ENCODE results near the gene PEF1. TPM values are rescaled to one million over a fixed set of nuclear protein-coding genes. Genes with fewer than 3 reads are reported as not detected.

PEF1 gene, protein sequence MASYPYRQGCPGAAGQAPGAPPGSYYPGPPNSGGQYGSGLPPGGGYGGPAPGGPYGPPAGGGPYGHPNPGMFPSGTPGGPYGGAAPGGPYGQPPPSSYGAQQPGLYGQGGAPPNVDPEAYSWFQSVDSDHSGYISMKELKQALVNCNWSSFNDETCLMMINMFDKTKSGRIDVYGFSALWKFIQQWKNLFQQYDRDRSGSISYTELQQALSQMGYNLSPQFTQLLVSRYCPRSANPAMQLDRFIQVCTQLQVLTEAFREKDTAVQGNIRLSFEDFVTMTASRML
- 48.6 to 53.0 TPM (median 52.0 TPM) in 3 replicates for total RNA-seq
- long read RNA-seq, transcript PEF1-201 (5 exons, 1,629 nt), result major isoform, 89 of 105 reads
- long read RNA-seq, partial matches to known transcripts, result 4 of 105 reads
- long read RNA-seq, other reads (novel, unspliced or antisense), result 8 of 105 reads

DNA sequence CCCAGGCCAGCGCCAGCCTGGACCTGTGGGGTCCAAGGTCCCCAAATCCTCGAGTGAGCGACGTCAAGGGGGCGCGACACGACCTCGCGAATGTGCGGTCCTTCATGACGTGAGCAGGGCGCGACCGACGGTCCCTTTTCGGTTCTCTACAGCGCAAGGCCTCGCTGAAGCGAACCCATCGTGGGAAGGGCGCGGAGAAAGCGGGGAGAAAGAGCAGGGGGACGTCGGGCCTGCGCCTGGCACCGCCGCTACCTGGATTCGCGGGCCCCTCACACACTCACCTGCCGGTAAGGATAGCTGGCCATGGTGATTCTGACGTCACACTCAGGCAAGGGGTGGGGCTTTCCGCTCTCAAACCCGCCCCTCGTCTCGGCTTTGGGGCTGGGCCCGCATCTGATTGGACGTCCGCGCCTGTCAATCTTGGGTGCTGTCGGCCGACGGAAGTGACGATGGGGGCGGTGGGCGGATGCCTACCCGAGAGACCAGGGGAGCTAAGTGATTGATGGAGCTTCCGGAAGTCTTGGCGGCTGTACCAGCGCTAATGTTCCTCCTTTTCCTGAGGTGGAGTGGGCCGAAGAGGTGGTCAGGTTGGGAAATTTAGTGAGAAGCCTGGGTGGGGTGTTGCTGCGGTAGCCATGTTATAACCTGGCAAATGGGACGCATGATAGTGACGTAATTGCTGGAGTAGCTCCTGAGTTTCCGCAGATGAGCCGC is at the start of gene PEF1:
PEF1 (minus strand) TSS at position 317 of the 714 bp plus-strand sequence; CDS start at position 305, 12 bp downstream.
- DNase-seq (ENCODE audit: low spot score), result peak; percentile 99
- H3K27ac Mint-ChIP-seq (ENCODE audit: unreplicated experiment), result peak within 1 kb of the TSS; percentile 100
- TF ChIP-seq, protein P1, sequence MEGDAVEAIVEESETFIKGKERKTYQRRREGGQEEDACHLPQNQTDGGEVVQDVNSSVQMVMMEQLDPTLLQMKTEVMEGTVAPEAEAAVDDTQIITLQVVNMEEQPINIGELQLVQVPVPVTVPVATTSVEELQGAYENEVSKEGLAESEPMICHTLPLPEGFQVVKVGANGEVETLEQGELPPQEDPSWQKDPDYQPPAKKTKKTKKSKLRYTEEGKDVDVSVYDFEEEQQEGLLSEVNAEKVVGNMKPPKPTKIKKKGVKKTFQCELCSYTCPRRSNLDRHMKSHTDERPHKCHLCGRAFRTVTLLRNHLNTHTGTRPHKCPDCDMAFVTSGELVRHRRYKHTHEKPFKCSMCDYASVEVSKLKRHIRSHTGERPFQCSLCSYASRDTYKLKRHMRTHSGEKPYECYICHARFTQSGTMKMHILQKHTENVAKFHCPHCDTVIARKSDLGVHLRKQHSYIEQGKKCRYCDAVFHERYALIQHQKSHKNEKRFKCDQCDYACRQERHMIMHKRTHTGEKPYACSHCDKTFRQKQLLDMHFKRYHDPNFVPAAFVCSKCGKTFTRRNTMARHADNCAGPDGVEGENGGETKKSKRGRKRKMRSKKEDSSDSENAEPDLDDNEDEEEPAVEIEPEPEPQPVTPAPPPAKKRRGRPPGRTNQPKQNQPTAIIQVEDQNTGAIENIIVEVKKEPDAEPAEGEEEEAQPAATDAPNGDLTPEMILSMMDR (IDR thresholded peaks at IDR 0.05), result peak; percentile 21
- H3K36me3 Mint-ChIP-seq (ENCODE audit: low read depth), result no peaks in the 10 kb centered on the region
- H3K4me3 Mint-ChIP-seq (ENCODE audit: unreplicated experiment), result peak within 1 kb of the TSS; percentile 96
- H3K4me1 Mint-ChIP-seq (ENCODE audit: low read depth), result peaks cover 59% of the 10 kb centered on the region
- no peaks in the 10 kb centered on the region for H3K9me3 Mint-ChIP-seq (ENCODE audit: low read depth)
- H3K27me3 Mint-ChIP-seq (ENCODE audit: low read depth), result no peaks in the 10 kb centered on the region

DNA sequence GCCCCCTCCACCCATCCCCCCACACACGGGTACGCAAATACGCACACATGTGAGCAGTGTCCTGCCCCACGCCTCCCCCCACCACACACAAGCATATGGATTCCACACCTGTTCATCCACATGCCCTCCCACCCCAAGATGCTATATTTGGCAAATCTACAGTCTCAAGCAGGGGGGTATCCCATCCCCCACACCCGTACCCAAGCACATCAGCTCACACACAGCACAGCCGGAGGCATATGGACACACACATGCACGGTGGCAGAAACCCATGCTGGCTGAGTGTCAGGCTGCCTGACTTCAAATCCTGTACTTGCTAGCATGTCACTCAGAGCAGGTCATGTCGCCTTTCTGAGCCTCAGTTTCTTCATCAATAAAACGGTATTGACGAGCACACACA is 48.6 kb upstream of the PEF1 start:
- Mint-ChIP-seq H3K27ac (ENCODE audit: unreplicated experiment) (peak overlapping the region; percentile 12), H3K36me3 (ENCODE audit: low read depth) (peaks cover 29% of the 10 kb centered on the region), H3K9me3 (ENCODE audit: low read depth) (no peaks in the 10 kb centered on the region), H3K27me3 (ENCODE audit: low read depth) (no peaks in the 10 kb centered on the region), H3K4me3 (ENCODE audit: unreplicated experiment) (no peak overlapping the region), H3K4me1 (ENCODE audit: low read depth) (peaks cover 62% of the 10 kb centered on the region)
- TF ChIP-seq, protein P1 (IDR thresholded peaks at IDR 0.05), result no peak
- no peak for DNase-seq (ENCODE audit: low spot score)

DNA sequence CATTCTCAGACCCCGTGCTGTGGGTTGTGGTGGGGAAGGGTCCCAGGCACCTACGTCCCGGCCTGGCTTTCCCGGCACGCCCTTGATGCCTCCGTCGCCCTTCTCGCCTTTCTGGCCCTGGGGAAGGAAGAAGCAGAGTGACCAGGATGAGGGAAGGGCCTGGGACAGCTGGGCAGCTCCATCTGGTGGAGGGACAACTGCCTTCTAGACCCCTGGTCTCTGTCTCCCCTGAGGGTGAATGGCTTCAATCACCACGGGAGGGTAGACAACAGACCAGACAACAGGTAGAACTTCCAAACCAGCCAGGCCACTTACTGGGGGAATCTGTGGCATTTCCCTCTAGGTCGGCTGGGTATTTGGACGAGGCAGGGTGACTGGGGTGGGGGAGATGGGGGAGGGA is 47.3 kb upstream of the PEF1 start:
- Mint-ChIP-seq H3K27me3 (ENCODE audit: low read depth) (no peaks in the 10 kb centered on the region), H3K36me3 (ENCODE audit: low read depth) (peaks cover 25% of the 10 kb centered on the region), H3K4me3 (ENCODE audit: unreplicated experiment) (no peak overlapping the region), H3K4me1 (ENCODE audit: low read depth) (peaks cover 59% of the 10 kb centered on the region), H3K9me3 (ENCODE audit: low read depth) (no peaks in the 10 kb centered on the region), H3K27ac (ENCODE audit: unreplicated experiment) (peak overlapping the region; percentile 45)
- DNase-seq (ENCODE audit: low spot score), result no peak
- TF ChIP-seq, protein P1 (IDR thresholded peaks at IDR 0.05), result peak; percentile 30

DNA sequence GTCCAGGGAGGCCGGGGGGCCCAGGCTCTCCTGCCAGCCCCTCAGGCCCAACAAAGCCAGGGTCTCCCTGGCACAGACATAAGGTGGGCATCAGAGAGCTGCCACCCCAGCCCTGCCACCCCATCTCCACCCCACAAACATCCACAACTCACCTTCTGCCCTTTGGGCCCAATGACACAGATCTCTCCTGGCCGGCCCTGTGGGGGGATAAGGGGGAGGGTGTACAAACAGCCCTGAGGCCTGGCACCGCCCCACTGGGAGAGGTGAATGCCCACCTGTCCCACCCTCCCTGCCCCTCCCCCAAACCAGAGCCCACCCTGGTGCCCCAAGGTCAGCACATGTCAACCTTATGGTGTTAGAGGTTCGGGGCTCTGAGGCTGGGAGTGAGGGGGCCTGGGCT is 46.8 kb upstream of the PEF1 start:
- DNase-seq (ENCODE audit: low spot score), result no peak
- H3K9me3 Mint-ChIP-seq (ENCODE audit: low read depth), result no peaks in the 10 kb centered on the region
- no peak overlapping the region for H3K4me3 Mint-ChIP-seq (ENCODE audit: unreplicated experiment)
- peak overlapping the region; percentile 36 for H3K27ac Mint-ChIP-seq (ENCODE audit: unreplicated experiment)
- H3K36me3 Mint-ChIP-seq (ENCODE audit: low read depth), result peaks cover 28% of the 10 kb centered on the region
- H3K27me3 Mint-ChIP-seq (ENCODE audit: low read depth), result no peaks in the 10 kb centered on the region
- TF ChIP-seq, protein P1 (IDR thresholded peaks at IDR 0.05), result no peak
- peaks cover 63% of the 10 kb centered on the region for H3K4me1 Mint-ChIP-seq (ENCODE audit: low read depth)

DNA sequence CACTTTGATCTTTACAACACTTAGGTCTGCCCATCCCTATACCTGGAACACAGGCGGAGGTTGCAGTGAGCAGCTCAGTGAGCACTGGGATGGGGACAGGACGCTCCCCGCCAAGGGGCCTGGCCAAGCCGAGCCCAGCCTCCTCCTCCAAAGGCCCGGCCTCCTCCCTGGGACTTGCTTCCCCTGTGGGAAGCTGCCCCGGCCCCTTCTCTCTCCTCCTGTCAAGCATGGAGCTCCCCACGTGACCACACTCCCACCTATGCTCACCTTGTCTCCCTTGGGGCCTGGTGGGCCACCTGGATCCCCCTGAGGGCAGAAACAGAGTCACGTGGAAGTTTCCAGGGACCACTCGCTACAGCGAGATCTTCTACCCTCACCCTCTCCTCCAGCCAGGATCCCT is 46.2 kb upstream of the PEF1 start:
- Mint-ChIP-seq H3K36me3 (ENCODE audit: low read depth) (peaks cover 33% of the 10 kb centered on the region), H3K27me3 (ENCODE audit: low read depth) (no peaks in the 10 kb centered on the region), H3K4me1 (ENCODE audit: low read depth) (peaks cover 69% of the 10 kb centered on the region), H3K4me3 (ENCODE audit: unreplicated experiment) (peak overlapping the region; percentile 22), H3K27ac (ENCODE audit: unreplicated experiment) (peak overlapping the region; percentile 86), H3K9me3 (ENCODE audit: low read depth) (no peaks in the 10 kb centered on the region)
- TF ChIP-seq, protein P1 (IDR thresholded peaks at IDR 0.05), result no peak
- DNase-seq (ENCODE audit: low spot score), result no peak
